GM19455 (cell line): Measurements from ENCODE around the gene MELTF.

Experiments used
- ATAC-seq: cut with Tn5 transposase; IDR thresholded peaks from one replicate; pipeline ENCODE4 v1.9.1; 2021; ENCODE audit not compliant: unreplicated experiment

MELTF gene

DNA sequence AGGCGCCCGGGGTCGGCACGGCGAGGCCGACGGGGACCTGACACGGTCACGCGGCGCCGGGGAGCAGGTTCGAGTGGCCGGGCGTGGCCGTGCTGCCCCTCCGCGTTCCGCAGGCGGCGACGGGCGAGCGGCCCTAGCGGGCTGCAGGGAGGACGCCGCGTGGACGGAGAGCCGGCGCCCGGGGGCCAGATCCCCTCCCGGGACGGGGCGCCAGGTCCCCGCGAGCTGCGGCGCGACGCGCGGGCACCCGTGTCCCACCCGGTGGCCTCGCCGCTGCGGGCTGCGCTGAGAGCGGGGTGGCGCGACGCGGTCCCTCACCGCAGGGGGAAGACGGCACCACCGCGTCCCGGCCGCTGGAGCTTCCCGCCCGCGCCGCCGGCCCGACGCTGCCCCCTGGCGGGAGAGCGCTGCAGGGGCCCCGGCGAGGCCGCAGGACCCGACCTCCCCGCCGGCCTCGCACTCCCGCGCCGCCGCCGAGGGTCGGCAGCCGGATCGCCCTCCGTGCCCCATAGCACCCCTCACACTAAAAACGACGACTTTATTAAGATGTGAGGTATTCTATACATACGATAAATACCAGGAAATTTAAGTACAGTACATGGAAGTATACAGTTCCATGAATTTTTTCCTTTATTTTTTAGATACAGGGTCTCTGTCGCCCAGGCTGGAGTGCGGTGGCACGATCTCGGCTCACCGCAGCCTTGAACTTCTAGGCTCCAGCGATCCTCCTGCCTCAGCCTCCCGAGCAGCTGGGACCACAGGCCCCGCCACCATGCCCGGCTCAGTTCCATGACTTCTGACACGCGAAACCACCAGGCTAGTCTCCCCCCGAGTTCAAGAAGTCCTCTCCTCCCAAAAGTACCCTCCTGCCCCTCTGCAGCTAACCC lies 59.7 kb downstream of the MELTF start:
- ATAC-seq, result peak; percentile 49

GRCh38 chr3:196969134-196969659 lies 60.4 kb downstream of the MELTF start:
- peak; percentile 46 for ATAC-seq

- ATAC-seq, result peak; percentile 67
Observed at GRCh38 chr3:196968233-196969133, 61.1 kb downstream of the MELTF start, which contains the start of gene PIGZ. PIGZ (minus strand) TSS chr3:196968833; CDS start chr3:196952031, 16,802 bp downstream.

GRCh38 chr3:196967412-196968232 lies 62.0 kb downstream of the MELTF start:
- no peak for ATAC-seq

DNA sequence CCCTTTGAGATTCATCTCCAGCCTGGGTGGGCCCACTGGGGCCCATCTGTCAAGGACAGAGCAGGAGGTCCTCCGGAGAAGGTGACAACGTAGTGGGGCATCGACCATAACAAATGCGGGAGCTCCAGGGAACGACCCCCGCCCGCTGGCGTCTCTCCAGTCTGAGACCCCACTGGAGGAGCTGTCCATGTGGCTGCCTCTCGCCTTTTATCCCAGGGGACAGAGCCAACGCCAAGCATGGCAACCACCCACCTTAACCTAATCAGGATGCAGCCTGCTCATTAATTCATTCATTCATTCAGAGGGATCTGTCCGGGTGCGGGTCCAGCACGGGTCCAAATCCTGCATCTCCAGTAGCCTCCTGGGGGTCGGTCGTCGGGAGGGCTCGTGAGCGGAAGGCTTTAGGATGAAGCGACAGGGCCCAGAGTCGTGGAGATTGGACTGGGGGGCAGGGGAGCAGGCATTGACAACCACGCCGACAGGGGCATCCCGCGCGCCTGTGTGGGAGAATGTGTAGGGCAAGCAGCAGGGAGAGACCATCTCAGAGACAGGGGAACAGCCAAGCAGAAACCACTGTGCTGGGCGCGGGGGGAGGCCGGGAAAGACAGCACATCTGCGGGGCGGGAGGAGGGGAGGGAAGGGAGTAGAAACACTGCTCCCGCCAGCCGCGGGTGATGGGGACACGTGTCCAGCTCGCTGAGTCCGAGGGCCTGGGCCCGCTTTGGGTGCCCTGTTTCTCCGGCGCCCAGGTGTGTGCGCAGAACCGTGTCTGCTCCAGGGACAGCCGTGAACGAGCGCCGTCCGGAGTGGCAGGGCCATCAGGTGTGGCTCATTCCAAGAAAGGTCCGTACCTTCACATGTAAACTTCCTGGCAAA lies 62.9 kb downstream of the MELTF start:
- no peak for ATAC-seq

GRCh38 chr3:196965804-196966173 lies 63.8 kb downstream of the MELTF start:
- ATAC-seq, result no peak

DNA sequence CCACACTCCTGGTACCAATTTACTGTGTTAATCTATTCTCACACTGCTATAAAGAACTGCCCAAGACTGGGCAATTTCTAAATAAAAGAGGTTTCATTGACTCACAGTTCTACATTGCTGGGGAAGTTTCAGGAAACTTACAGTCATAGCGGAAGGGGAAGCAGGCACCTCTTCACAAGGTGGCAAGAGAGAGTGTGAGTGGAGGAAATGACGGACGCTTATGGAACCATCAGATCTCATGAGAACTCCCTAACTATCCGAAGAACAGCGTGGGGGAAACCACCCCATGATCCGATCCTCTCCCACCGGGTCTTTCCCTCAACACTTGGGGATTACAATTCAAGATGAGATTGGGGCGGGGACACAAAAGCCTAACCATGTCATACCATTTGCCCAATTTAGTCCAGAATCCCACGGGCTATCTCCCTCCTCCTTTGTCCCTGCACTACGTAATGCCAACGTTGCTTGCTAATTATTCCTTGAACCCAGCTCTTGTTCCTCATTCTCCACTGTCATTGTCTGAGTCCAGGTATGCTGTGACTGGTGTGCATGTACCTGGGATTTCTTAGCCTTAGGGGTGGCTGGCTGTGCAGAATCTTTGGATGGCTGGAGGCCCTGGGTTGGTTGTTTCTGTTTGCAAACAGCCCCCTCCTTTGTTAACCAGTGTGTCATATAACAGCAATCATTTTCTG lies 64.4 kb downstream of the MELTF start:
- no peak for ATAC-seq

GRCh38 chr3:196963631-196963953 lies 66.0 kb downstream of the MELTF start:
- no peak for ATAC-seq

- no peak for ATAC-seq
Observed at GRCh38 chr3:196962930-196963630, 66.5 kb downstream of the MELTF start.

GRCh38 chr3:196962108-196962929 lies 67.3 kb downstream of the MELTF start:
- no peak for ATAC-seq

DNA sequence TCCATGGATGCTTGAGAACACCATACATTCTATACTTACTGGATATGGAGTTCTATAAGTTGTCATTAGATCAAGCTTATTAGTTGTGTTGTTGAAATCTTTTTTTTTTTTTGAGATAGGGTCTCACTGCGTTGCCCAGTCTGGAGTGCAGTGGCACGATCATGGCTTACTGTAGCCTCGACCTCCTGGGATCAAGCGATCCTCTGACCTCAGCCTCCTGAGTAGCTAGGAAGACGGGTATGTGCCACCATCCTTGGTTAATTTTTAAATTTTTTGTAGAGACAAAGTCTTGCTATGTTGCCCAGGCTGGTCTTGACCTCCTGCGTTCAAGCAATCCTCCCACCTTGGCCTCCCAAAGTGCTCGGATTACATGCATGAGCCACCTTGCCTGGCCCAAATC lies 74.8 kb downstream of the MELTF start:
- ATAC-seq, result no peak
